Measurements from ENCODE around the gene LCP2. TPM values are rescaled to one million over a fixed set of nuclear protein-coding genes. Genes with fewer than 3 reads are reported as not detected.
A peak's percentile ranks its signal among the peaks of the same experiment; 100 is the strongest.

The LCP2 gene
- total and polyA plus RNA-seq, 8 donors: 1.9 to 22.0 (median 2.9) TPM

- Histone ChIP-seq H3K27me3 (no peaks in the 10 kb centered on the region), H3K36me3 (no peaks in the 10 kb centered on the region), H3K4me3 (no peak overlapping the region), H3K9me3 (no peaks in the 10 kb centered on the region), H3K4me1 (no peaks in the 10 kb centered on the region), H3K27ac (no peak overlapping the region)
- DNase-seq (no peak), FAIRE-seq (no peak), ATAC-seq (no peak)
- no peak for TF ChIP-seq CTCF (IDR thresholded peaks at IDR 0.05)
- 68 to 72% methylated on average over 9 of the region's 9 CpGs for whole genome bisulfite sequencing, 2 donors
- intact Hi-C loops (cut with DNase I): no loop called here
Observed at GRCh38 chr5:170301149-170301548, 3.6 kb upstream of the LCP2 start.

- no peak overlapping the region for H3K27ac ChIP-seq
- H3K27me3 ChIP-seq: no peaks in the 10 kb centered on the region
- H3K4me1 ChIP-seq: no peaks in the 10 kb centered on the region
- no peak overlapping the region for H3K4me3 ChIP-seq
- DNase-seq (no peak), FAIRE-seq (no peak), ATAC-seq (peak in 2 of 4 donors; percentile 20 to 39)
- intact Hi-C loops (cut with DNase I): no loop called here
- no peaks in the 10 kb centered on the region for H3K9me3 ChIP-seq
- H3K36me3 ChIP-seq: no peaks in the 10 kb centered on the region
- no peak for TF ChIP-seq CTCF (IDR thresholded peaks at IDR 0.05)
- 65 to 76% methylated on average over 7 of the region's 7 CpGs for WGBS, 2 donors
Observed at GRCh38 chr5:170300361-170301013, 2.9 kb upstream of the LCP2 start.

- DNase-seq: no peak
- H3K9me3 ChIP-seq: no peaks in the 10 kb centered on the region
- H3K27ac ChIP-seq: peak overlapping the region in 2 of 4 donors; percentile 60 to 62
- peak overlapping the region in 2 of 4 donors; percentile 12 to 36 for H3K4me3 ChIP-seq
- H3K27me3 ChIP-seq: no peaks in the 10 kb centered on the region
- no peaks in the 10 kb centered on the region for H3K36me3 ChIP-seq
- H3K4me1 ChIP-seq: no peaks in the 10 kb centered on the region
- TF ChIP-seq CTCF (IDR thresholded peaks at IDR 0.05): no peak
- intact Hi-C loops (cut with DNase I): no loop called here
- FAIRE-seq: no peak
- 66 to 80% methylated on average over 12 of the region's 12 CpGs for whole genome bisulfite sequencing, 2 donors
- peak in 2 of 4 donors; percentile 38 to 40 for ATAC-seq
Observed at GRCh38 chr5:170296935-170297588, 515 bp downstream of the LCP2 start.

GRCh38 chr5:170296036-170296934 lies 1.3 kb downstream of the LCP2 start:
- Histone ChIP-seq H3K36me3 (no peaks in the 10 kb centered on the region), H3K4me3 (peak overlapping the region in 2 of 4 donors; percentile 12 to 36), H3K4me1 (no peaks in the 10 kb centered on the region), H3K9me3 (no peaks in the 10 kb centered on the region), H3K27ac (peak overlapping the region in 2 of 4 donors; percentile 60 to 62), H3K27me3 (no peaks in the 10 kb centered on the region)
- TF ChIP-seq CTCF (IDR thresholded peaks at IDR 0.05): no peak
- no peak for DNase-seq
- FAIRE-seq: no peak
- peak in 1 of 4 donors; percentile 24 for ATAC-seq
- intact Hi-C loops (cut with DNase I): no loop called here
- 71 to 72% methylated on average over 13 of the region's 13 CpGs for WGBS, 2 donors
